GM23338 (cell line): ENCODE results near the gene SAC3D1. TPM values are rescaled to one million over a fixed set of nuclear protein-coding genes. Genes with fewer than 3 reads are reported as not detected.

Source experiments
- ATAC-seq: fragments of 200-7000 bp; cut with Tn5 transposase; 3 replicates; pipeline ENCODE4 v1.9.1; 2020
- DNase-seq: peaks from one replicate; pipeline ENCODE4 v3.0.0-alpha.2; 2015; ENCODE audit warnings: low spot score
- H2AFZ ChIP-seq: fragments of 200-600 bp; sonication (generic); 2 replicates; pipeline ENCODE4 v1.8.0; 2016; ENCODE audit warnings: antibody characterized with exemption, mild to moderate bottlenecking, moderate library complexity
- H3F3A ChIP-seq: fragments of 200-600 bp; sonication (generic); replicated peaks from 2 replicates; pipeline ENCODE4 v1.8.0; 2017; ENCODE audit warnings: antibody characterized with exemption, mixed run types, low read depth
- H3K27ac ChIP-seq: fragments of 200-600 bp; sonication (generic); 2 replicates; pipeline ENCODE4 v1.6.1; 2016; ENCODE audit warnings: low read depth
- H3K27me3 ChIP-seq: fragments of 200-600 bp; sonication (generic); 2 replicates; pipeline ENCODE4 v1.8.0; 2016; ENCODE audit warnings: mild to moderate bottlenecking, mixed run types, moderate library complexity; ENCODE audit not compliant: insufficient read depth
- H3K36me3 ChIP-seq: fragments of 200-600 bp; sonication (generic); 2 replicates; pipeline ENCODE4 v1.8.0; 2016; ENCODE audit warnings: mild to moderate bottlenecking; ENCODE audit not compliant: insufficient read depth
- H3K4me1 ChIP-seq: fragments of 200-600 bp; sonication (generic); 2 replicates; pipeline ENCODE4 v1.8.0; 2016; ENCODE audit warnings: mild to moderate bottlenecking, moderate library complexity; ENCODE audit not compliant: insufficient read depth
- H3K4me2 ChIP-seq: fragments of 200-600 bp; sonication (generic); 2 replicates; pipeline ENCODE4 v1.7.1; 2017; ENCODE audit warnings: mixed run types
- H3K4me3 ChIP-seq: fragments of 200-600 bp; sonication (generic); 2 replicates; pipeline ENCODE4 v1.6.1; 2016; ENCODE audit warnings: mixed run types
- H3K79me2 ChIP-seq: fragments of 200-600 bp; sonication (generic); replicated peaks from 2 replicates; pipeline ENCODE4 v1.8.0; 2017; ENCODE audit warnings: mild to moderate bottlenecking; ENCODE audit not compliant: insufficient read depth
- H3K9me2 ChIP-seq: fragments of 200-600 bp; sonication (generic); 2 replicates; pipeline ENCODE4 v1.8.0; 2017; ENCODE audit not compliant: insufficient read depth
- H4K20me1 ChIP-seq: fragments of 200-600 bp; sonication (generic); replicated peaks from 2 replicates; pipeline ENCODE4 v1.8.0; 2017; ENCODE audit warnings: mild to moderate bottlenecking; ENCODE audit not compliant: insufficient read depth
- H3K27ac Mint-ChIP-seq: 2 replicates; pipeline ENCODE4 v1.8.0; 2020; ENCODE audit warnings: inconsistent platforms, mild to moderate bottlenecking, moderate library complexity, mixed read lengths
- H3K27me3 Mint-ChIP-seq: 3 replicates; pipeline ENCODE4 v1.8.0; 2022; ENCODE audit warnings: low read depth, mild to moderate bottlenecking, moderate library complexity, mixed read lengths, inconsistent platforms; ENCODE audit not compliant: insufficient read depth, poor library complexity
- H3K36me3 Mint-ChIP-seq: 3 replicates; pipeline ENCODE4 v1.8.0; 2021; ENCODE audit warnings: low read depth, mild to moderate bottlenecking, inconsistent platforms, moderate library complexity, mixed read lengths
- H3K4me1 Mint-ChIP-seq: 3 replicates; pipeline ENCODE4 v1.8.0; 2020; ENCODE audit warnings: mild to moderate bottlenecking, inconsistent platforms, mixed read lengths
- H3K4me3 Mint-ChIP-seq: 3 replicates; pipeline ENCODE4 v1.8.0; 2021; ENCODE audit warnings: moderate library complexity, mild to moderate bottlenecking, inconsistent platforms, mixed read lengths
- H3K9me3 Mint-ChIP-seq: 3 replicates; pipeline ENCODE4 v1.8.0; 2020; ENCODE audit warnings: moderate library complexity, mild to moderate bottlenecking, inconsistent platforms, mixed read lengths
- CREB1 ChIP-seq: fragments of 250-450 bp; sonication (Bioruptor Pico); IDR thresholded peaks from 2 replicates; pipeline ENCODE4 v1.5.0; 2020; ENCODE audit warnings: low read depth, mild to moderate bottlenecking, moderate library complexity
- CTCF ChIP-seq, 2 experiments: fragments of 200-600 bp in 1 of 2; sonication (generic) in 1 of 2; conservative IDR thresholded peaks; 2 replicates each; pipeline versions ENCODE4 v1.5.1 to v1.6.1; 2016 to 2017; ENCODE audit warnings: antibody characterized with exemption in 2 of 2, low read depth in 2 of 2, mild to moderate bottlenecking in 2 of 2, moderate library complexity in 1 of 2
- ETS1 ChIP-seq: IDR thresholded peaks from 2 replicates; pipeline ENCODE4 v1.6.1; 2016; ENCODE audit warnings: antibody characterized with exemption
- EZH2 ChIP-seq: fragments of 200-600 bp; sonication (generic); IDR thresholded peaks from one replicate; pipeline ENCODE4 v1.8.0; 2017; ENCODE audit warnings: antibody characterized with exemption, mild to moderate bottlenecking, low read depth; ENCODE audit not compliant: unreplicated experiment
- EZH2phosphoT487 ChIP-seq: fragments of 200-600 bp; sonication (generic); IDR thresholded peaks from one replicate; pipeline ENCODE4 v1.8.1; 2018; ENCODE audit warnings: antibody characterized with exemption; ENCODE audit not compliant: unreplicated experiment
- JUNB ChIP-seq: IDR thresholded peaks from one replicate; pipeline ENCODE4 v1.6.1; 2016; ENCODE audit warnings: antibody characterized with exemption; ENCODE audit not compliant: unreplicated experiment
- NANOG ChIP-seq: IDR thresholded peaks from 2 replicates; pipeline ENCODE4 v1.6.1; 2016; ENCODE audit warnings: antibody characterized with exemption, borderline replicate concordance
- POLR2AphosphoS5 ChIP-seq: IDR thresholded peaks from 2 replicates; pipeline ENCODE4 v1.6.1; 2016; ENCODE audit warnings: antibody characterized with exemption, low read depth
- STAT1 ChIP-seq: IDR thresholded peaks from one replicate; pipeline ENCODE4 v1.6.1; 2016; ENCODE audit warnings: antibody characterized with exemption; ENCODE audit not compliant: unreplicated experiment
- ZNF114 ChIP-seq: fragments of 250-450 bp; sonication (Bioruptor Pico); IDR thresholded peaks from 2 replicates; pipeline ENCODE4 v1.5.0; 2020; ENCODE audit warnings: mild to moderate bottlenecking, moderate library complexity
- ZNF331 ChIP-seq: fragments of 250-450 bp; sonication (Bioruptor Pico); IDR thresholded peaks from 2 replicates; pipeline ENCODE4 v1.5.0; 2020; ENCODE audit warnings: low read depth, mild to moderate bottlenecking, moderate library complexity
- ZNF462 ChIP-seq: fragments of 250-450 bp; sonication (Bioruptor Pico); IDR thresholded peaks from 2 replicates; pipeline ENCODE4 v1.5.0; 2020; ENCODE audit warnings: mild to moderate bottlenecking, moderate library complexity
- polyA plus RNA-seq: library from polyadenylated mRNA; unstranded; fragments of >200 nt; fragmentation: Nextera tagmentation; extraction: Ambion mirVana; gene quantifications from 2 replicates; pipeline ENCODE4 v1.2.1, GENCODE V29; 2016
- total RNA-seq: library from RNA; depleted of rRNA; stranded (reverse); fragments of >200 nt; shearing (Covaris generic); gene quantifications from 2 replicates; pipeline ENCODE4 v1.2.3, GENCODE V29; 2014
- TF ChIP-seq, protein P1 (sequence below): IDR thresholded peaks from one replicate; pipeline ENCODE4 v1.6.1; 2018; ENCODE audit warnings: antibody characterized with exemption; ENCODE audit not compliant: unreplicated experiment

SAC3D1 gene
- total and polyA plus RNA-seq, 2 experiments from 2014 or later, result 21.6 to 30.3 TPM

- TF ChIP-seq ETS1, result no peak
- no peak for TF ChIP-seq STAT1
- TF ChIP-seq ZNF462 (CRISPR knock-in tag), result no peak
- no peak for TF ChIP-seq CTCF (conservative IDR thresholded peaks at IDR 0.05; ENCODE audit: low read depth in 2 of 2)
- TF ChIP-seq ZNF331 (CRISPR knock-in tag), result no peak
- TF ChIP-seq EZH2, result no peak
- no peak for TF ChIP-seq EZH2phosphoT487
- no peak for TF ChIP-seq NANOG
- TF ChIP-seq POLR2AphosphoS5, result no peak
- no peak for TF ChIP-seq ZNF114
- TF ChIP-seq JUNB, result no peak
- TF ChIP-seq, protein P1, sequence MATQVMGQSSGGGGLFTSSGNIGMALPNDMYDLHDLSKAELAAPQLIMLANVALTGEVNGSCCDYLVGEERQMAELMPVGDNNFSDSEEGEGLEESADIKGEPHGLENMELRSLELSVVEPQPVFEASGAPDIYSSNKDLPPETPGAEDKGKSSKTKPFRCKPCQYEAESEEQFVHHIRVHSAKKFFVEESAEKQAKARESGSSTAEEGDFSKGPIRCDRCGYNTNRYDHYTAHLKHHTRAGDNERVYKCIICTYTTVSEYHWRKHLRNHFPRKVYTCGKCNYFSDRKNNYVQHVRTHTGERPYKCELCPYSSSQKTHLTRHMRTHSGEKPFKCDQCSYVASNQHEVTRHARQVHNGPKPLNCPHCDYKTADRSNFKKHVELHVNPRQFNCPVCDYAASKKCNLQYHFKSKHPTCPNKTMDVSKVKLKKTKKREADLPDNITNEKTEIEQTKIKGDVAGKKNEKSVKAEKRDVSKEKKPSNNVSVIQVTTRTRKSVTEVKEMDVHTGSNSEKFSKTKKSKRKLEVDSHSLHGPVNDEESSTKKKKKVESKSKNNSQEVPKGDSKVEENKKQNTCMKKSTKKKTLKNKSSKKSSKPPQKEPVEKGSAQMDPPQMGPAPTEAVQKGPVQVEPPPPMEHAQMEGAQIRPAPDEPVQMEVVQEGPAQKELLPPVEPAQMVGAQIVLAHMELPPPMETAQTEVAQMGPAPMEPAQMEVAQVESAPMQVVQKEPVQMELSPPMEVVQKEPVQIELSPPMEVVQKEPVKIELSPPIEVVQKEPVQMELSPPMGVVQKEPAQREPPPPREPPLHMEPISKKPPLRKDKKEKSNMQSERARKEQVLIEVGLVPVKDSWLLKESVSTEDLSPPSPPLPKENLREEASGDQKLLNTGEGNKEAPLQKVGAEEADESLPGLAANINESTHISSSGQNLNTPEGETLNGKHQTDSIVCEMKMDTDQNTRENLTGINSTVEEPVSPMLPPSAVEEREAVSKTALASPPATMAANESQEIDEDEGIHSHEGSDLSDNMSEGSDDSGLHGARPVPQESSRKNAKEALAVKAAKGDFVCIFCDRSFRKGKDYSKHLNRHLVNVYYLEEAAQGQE, result no peak
- TF ChIP-seq CREB1 (CRISPR knock-in tag), result no peak
- no peaks in the 10 kb centered on the region for H3K9me3 Mint-ChIP-seq
Observed at GRCh38 chr11:65087827-65088226, 46.8 kb downstream of the SAC3D1 start.

More at GRCh38 chr11:65087827-65088226, 46.8 kb downstream of the SAC3D1 start:
- peaks cover 8% of the 10 kb centered on the region for H3K27me3 Mint-ChIP-seq
- H2AFZ ChIP-seq, result no peak overlapping the region
- peaks cover 10% of the 10 kb centered on the region for H3K4me1 Mint-ChIP-seq
- peaks cover 6% of the 10 kb centered on the region; the same call in 1 of the 2 replicates for H4K20me1 ChIP-seq
- DNase-seq (no peak), ATAC-seq (no peak)
- peaks cover 8% of the 10 kb centered on the region for H3K36me3 Mint-ChIP-seq
- peaks cover 3% of the 10 kb centered on the region; the same call in 1 of the 2 replicates for H3K4me1 ChIP-seq
- H3K36me3 ChIP-seq, result no peaks in the 10 kb centered on the region
- H3K27ac Mint-ChIP-seq, result no peak overlapping the region
- H3K9me2 ChIP-seq, result no peaks in the 10 kb centered on the region
- H3K4me3 ChIP-seq, result no peak overlapping the region
- H3K4me2 ChIP-seq, result no peak overlapping the region
- no peak overlapping the region for H3K4me3 Mint-ChIP-seq
- no peaks in the 10 kb centered on the region for H3K27me3 ChIP-seq
- no peak overlapping the region for H3K27ac ChIP-seq
- H3K79me2 ChIP-seq, result peaks cover 16% of the 10 kb centered on the region
- 0 out of 2 replicates have a peak, but pooled peaks cover 1% of the 10 kb centered on the region for H3F3A ChIP-seq
